ENCODE results near the gene DGKQ. TPM values are rescaled to one million over a fixed set of nuclear protein-coding genes. Genes with fewer than 3 reads are reported as not detected.
"Not testable (repeated sequence)": the region's sequence is repeated elsewhere in the genome, so short reads cannot be mapped to it uniquely, and the experiment has no call there.

Gene DGKQ
- polyA plus RNA-seq, 1 donor = 6.5 TPM

- no peak for DNase-seq
Measured at GRCh38 chr4:924107-925096, 49.0 kb downstream of the DGKQ start.

DNA sequence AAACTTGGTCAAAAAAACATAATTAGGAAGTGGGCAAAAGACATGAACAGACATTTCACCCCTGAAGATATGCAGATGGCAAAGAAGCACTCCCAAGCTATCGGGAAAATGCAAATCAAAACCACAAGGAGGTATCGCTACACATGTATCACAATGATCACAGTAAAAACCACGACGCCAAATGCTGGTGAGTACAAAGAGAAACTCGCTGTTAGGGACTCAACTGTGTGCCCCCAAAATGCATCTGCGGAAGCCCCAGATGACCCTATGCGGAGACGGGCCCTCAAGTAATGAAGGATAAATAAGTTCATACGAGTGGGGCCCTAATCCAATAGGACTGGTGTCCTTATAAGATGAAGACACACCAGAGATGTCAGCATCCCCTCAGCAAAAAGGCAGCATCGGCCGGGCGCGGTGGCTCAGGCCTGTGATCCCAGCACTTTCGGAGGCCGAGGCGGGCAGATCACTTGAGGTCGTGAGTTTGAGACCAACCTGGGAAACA, 51.5 kb downstream of the DGKQ start:
- no peak for DNase-seq

DNA sequence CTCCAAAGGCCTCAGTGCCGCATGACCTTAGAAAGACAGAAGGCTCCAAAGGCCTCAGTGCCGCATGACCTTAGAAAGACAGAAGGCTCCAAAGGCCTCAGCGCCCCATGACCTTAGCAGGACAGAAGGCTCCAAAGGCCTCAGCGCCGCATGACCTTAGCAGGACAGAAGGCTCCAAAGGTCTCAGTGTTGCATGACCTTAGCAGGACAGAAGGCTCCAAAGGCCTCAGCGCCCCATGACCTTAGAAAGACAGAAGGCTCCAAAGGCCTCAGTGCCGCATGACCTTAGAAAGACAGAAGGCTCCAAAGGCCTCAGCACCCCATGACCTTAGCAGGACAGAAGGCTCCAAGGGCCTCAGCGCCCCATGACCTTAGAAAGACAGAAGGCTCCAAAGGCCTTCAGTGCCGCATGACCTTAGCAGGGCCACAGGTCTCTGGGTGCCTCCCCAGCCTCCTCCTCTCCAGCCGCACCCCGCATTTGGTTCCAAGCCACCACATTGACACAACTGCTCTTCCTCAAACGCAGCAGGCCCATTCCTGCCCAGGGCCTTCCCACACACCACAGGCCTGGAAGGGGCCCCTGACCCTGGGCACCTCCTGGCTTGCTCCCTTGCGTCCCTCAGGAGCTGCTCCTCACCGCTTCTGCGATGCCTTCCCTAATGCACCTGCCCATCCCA, 54.2 kb downstream of the DGKQ start:
- DNase-seq = not testable (repeated sequence)

DNA sequence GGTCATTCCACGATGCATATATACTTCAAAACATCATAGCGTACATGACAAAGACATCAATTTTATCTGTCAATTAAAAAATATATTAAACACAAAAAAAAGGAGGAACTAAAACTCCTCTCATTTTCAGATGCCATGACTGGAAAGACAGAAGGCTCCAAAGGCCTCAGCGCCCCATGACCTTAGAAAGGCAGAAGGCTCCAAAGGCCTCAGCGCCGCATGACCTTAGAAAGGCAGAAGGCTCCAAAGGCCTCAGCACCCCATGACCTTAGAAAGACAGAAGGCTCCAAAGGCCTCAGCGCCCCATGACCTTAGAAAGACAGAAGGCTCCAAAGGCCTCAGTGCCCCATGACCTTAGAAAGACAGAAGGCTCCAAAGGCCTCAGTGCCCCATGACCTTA, 54.8 kb downstream of the DGKQ start:
- DNase-seq = not testable (repeated sequence)

- no peak for DNase-seq
Measured at GRCh38 chr4:917992-918391, 55.4 kb downstream of the DGKQ start.

DNA sequence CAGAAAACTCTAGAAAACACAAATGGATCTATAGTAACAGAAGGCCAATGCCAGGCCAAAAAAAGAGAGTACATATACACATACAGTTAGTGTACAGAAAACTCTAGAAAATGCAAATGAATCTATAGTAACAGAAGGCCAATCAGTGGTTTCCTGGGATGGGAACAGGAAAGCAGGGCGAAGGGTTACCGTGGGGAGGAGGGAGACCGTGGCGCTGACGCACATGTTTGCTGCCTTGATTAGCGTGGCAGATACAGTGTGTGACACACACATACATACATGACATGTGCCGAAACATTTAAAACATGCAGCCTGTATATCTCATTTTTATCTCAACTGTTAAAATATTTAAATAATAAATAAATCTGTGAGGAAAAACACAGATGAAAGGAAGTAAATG, 55.9 kb downstream of the DGKQ start:
- DNase-seq = no peak

DNA sequence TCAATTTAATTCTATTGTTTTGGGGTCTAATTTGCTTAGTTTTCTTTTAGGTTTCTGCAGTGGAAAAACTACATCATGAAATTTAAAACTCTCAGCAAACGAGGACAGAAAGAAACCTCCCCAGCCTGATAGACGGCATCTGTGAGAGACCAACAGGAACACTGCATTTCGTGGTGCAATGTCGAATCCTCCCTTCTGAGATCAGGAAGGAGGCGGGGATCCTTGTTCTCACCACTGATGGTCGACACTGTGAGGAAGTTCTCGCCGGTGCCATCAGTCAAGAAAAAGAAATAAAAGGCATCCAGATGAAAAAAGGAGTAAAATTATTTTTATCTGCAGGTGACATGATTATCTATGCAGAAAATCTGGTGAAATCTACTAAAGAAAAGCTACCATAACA, 57.8 kb downstream of the DGKQ start:
- DNase-seq = no peak

GRCh38 chr4:915041-915474, 58.3 kb downstream of the DGKQ start:
- DNase-seq = no peak

DNA sequence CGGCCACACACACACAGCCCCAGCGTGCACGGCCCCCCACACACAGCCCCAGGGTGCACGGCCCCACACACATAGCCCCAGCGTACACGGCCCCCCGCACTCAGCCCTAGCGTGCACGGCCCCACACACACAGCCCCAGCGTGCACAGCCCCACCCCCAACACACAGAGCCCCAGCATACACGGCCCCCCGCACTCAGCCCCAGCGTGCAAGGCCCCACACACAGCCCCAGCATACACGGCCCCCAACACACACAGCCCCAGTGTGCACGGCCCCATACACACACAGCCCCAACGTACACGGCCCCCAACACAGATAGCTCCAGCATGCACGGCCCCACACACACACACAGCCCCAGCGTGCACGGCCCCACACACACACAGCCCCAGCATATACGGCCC, 58.8 kb downstream of the DGKQ start:
- no peak for DNase-seq

DNA sequence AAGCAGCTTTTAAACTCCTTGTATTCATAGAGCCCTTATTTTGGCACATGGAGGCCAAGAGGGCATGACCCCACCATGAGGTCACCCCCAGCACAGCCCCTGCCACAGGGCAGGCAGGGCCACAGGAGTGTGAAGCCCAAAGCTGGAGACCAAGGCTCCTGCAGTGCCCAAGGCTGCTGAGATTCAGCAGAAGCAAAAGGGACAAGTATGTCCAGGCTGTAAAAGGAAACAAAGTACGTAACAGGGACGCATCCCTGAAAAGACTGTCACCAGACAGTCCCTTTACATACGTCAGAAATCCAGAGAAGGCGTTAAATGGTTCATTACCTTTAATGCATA, 60.1 kb downstream of the DGKQ start:
- no peak for DNase-seq

DNA sequence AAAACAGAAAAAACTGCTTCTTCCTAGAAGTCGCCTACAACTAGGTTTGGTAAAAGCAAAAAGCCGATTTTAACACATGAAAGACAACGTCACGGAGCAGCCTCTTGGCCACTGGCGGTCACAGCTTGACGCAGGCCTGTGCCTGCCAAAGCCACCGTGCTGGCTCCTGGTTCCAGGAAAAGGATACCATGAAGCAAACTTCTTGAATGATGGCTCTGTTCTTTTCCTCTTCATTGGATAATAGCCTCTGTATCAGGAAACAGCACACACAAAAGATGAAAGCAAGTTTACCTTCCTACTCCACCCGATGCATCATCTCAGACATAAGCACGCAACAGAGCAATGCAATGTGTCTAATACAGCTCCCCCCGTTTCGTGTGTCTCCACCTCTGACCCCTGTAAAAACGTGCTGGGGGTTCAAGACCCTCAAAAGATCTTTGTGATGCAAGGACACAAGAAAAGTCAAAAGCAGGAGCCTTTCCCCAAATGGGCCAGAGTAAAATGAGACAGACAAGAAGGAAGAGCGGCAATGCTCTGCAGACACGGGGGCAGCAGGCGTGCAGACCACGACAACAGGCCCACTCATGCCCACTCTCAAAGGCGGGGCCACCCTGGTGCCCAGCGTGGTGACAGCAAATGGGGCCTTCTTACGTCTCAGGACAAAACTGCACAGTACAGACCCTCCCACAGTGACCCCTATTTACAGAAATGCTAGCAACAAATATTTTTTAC, 60.7 kb downstream of the DGKQ start:
- no peak for DNase-seq

GRCh38 chr4:911871-912490, 61.4 kb downstream of the DGKQ start:
- DNase-seq = no peak

- no peak for DNase-seq
Measured at GRCh38 chr4:911221-911751, 62.1 kb downstream of the DGKQ start.

GRCh38 chr4:910366-911091, 62.8 kb downstream of the DGKQ start:
- no peak for DNase-seq

DNA sequence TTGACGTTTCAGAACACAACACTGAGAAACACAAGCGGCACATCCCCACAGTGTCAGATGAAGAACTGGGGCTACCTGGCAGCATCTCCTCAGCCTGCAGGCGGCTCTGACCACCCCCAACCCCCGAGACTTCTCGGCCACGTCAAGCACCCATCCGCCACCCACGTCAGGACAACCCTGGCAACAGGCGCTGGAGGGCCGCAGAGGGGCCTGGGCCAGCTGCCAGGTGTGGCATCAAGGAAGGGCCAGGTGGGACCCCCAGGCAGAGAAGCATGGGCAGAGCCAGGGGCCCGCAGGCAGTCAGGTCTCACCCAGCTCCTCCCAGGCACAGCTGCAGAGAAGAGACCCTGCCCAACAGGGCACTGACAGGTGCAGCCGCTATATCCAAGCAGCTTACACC, 63.5 kb downstream of the DGKQ start:
- no peak for DNase-seq

DNA sequence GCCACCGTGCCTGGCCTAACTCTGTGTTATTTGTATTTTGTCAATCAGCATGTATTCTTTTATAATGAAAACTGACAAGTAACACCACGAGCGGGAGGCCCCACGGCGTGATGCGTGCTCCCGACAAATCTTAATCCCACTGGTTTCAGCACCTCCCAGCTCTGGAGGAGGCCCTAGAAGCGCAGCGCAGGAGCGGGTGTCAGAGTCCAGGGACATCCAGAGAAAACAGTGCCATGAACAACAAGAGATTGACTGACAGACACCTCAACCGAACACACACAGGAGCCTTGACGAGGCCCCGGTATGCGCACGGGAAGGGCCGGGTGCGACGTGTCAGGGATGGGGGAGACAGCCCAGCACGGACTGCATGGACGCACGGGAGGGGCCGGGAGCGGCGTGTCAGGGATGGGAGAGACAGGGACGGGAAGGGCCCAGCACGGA, 64.2 kb downstream of the DGKQ start:
- no peak for DNase-seq

Other genes with a start within 250 kb of the DGKQ start
- gene CPLX1, start 147.4 kb downstream of the DGKQ start, polyA plus RNA-seq (ENCODE audit: insufficient read length) = 0.28 TPM
- 43.2 TPM for gene GAK, start 41.3 kb downstream of the DGKQ start, polyA plus RNA-seq (ENCODE audit: insufficient read length)
- gene TMEM175, start 41.1 kb downstream of the DGKQ start, polyA plus RNA-seq (ENCODE audit: insufficient read length) = 22.1 TPM
- gene IDUA, start 13.5 kb upstream of the DGKQ start, polyA plus RNA-seq (ENCODE audit: insufficient read length) = 16.5 TPM
- gene SLC26A1, start 19.8 kb upstream of the DGKQ start, polyA plus RNA-seq (ENCODE audit: insufficient read length) = 6.0 TPM
- gene FGFRL1, start 38.1 kb upstream of the DGKQ start, polyA plus RNA-seq (ENCODE audit: insufficient read length) = 297 TPM
- gene RNF212, start 140.0 kb upstream of the DGKQ start, polyA plus RNA-seq (ENCODE audit: insufficient read length) = 3.6 TPM
- 48.0 TPM for gene SPON2, start 199.0 kb upstream of the DGKQ start, polyA plus RNA-seq (ENCODE audit: insufficient read length)

Data from hindlimb muscle (tissue), 1 donor.